ENCODE data around the gene CITED1. TPM values are rescaled to one million over a fixed set of nuclear protein-coding genes. Genes with fewer than 3 reads are reported as not detected.
A peak's percentile ranks its signal among the peaks of the same experiment; 100 is the strongest.

The CITED1 gene
- total RNA-seq, 1 experiment from 2014 or later: 1.3 TPM

DNA sequence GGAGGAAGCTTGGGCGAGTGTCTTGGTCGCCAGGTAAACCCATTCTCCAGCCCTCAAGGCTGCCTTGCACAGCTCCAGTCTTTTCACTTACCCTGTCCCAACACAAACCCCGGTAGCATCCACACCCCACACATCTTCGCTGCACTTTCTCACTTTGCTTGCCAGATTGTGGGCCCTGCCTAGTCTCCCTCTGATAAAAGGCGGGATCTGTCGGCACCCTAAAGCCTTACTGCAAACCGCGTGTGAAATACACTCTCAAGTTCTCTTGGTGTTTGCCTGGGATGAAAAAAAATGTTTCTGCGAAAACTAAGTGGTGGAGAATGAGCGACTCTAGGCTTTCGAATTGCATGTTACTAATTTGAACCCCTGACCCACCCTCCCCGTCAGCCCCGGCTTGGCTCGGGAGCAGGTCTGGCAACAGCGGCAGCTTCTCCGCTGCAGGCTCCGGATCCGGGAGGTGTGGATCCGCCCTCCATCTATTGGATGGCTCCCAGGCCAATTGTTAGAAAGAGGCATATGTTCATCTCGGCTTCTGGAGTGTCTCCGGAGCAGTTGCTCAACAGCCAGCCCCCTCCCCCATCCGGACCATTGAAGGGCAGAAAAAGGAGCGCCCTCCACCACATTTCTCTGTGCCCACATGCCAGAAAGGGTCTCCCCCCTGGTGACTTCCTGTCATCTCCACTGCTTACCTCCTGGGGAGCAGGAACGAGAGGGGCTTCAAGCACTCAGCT lies 3.0 kb upstream of the CITED1 start:
- DNase-seq (ENCODE audit: low spot score): peak; percentile 61

DNA sequence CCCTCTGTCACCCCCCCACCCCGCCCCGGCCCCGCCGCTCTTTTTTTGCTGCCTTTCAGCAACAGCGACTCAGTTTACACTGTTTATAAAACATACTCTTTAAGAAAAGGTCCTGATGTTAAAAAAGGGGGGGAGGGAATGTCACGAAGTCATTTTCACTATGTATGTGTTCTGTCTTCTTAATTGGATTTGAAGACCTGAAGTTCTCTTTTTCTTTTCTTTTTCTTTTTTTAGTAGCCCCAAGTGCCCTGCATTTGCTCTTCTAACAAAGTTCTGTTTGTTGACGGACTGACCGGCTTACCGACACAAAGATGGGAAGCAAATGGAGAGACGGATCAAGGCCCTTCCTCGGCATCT lies 2.5 kb upstream of the CITED1 start:
- DNase-seq (ENCODE audit: low spot score): no peak

DNA sequence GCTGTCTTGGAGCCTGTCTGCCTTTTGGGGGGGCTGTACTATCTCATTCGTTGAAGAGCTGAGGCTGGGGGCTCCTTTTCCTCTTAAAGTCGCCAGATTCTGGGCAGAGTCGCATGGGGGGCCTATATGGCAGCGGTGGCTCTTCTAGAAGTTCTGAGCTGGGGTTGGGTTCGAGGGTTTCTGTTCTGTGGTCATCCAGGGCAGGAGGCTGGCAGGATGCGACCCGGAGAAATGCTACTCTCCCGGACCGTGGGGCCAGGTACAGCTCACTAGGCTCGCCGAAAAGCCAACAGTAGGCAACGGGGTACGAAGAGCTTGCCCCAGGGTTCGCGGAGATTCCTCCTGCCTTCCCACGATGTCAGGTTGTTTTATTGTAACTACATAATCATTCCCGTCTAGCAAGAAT lies 1.9 kb upstream of the CITED1 start:
- DNase-seq (ENCODE audit: low spot score): no peak

DNA sequence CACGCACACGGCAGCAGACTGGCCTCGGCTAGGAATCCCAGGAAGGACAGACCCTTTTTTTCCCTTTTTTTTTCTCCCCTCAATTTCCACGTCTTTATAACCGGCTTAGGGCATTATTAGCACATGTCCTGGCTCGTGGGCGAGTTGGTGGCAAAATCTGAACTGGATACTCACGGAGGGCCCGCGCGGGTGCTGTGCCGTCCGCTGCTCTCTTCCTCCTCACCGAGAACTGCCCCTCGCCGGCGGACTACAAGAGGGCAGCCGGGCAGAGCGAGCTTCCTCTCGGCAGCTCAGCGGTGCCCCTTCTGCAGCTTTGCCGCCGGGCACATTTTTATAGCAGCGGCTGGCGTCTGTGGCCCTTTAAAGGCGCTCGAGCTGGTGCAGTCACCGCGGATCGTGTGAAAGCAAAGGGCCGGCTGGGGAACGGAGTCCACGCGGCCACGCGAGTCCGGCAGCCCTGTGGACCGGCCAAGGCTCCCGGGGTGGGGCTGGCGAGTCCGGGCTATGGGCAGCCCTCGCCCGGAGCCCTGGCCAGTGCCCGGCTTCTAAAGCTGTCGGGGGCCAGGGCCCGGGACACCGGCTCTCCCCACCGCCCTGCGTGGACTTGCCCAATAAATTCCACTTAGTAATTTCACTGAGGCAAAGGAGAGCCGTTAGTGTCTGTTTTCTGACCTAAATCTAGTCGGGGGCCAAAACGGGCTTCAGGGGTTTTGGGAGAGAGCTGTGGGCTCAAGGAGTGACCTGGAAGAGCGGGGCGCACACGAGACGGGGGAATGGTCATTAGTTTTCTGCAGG lies 1.3 kb upstream of the CITED1 start:
- DNase-seq (ENCODE audit: low spot score): peak; percentile 62

DNA sequence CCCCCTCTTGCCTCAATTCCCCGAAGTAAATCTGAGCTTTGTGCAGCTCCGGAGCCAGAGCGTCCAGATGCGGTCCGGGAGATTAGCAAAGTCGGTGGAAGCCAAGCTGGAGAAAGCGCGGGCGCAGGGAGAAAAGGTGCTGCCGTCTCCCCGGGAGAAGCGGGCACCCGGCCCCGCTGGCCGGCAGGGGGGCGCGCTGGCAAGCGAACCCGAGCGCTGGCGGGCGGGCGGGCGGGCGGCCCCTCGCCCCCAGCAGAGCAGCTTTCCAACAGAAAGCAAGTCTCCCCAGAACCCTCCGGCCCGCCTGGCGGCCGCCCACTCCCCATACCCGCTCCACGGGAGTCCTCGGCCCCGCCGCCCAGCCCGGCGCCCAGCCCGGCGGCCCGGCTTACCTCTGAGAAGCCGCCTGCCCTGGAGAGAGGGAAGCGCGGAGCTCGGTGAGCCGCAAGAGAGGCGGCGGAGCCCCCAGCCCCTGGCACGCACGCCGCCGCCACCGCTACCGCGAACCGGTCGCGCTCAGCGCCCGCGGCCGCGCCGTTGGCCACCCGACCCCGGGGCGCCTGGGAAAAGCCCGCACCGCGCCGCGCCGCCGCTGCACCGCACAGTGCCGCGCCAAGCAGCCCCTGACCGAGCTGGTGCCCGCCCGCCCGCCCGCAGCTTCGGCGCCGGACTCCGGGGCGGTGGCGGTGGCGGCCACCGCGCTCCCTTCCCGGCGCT lies 529 bp upstream of the CITED1 start:
- peak; percentile 18 for DNase-seq (ENCODE audit: low spot score)

DNA sequence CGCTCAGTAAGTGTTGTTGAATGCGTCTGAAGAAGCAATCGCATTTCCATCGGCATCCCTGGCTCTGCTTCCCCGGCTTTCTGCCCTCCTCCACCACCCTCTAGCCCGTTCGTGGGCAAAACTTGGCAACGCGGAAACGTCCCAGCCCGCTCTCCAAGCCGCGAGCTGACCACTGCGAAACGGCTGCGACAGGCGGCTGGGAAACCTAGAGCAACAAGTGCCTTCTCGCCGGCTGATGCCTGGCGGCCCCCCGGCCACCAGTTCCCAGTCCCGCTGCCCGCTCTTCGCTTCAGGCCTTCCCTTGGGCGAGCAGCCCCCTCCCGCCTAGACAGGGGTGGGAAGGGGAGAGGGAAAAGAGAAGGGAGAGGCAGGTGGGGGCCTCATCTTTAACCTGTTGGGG lies 837 bp downstream of the CITED1 start:
- no peak for DNase-seq (ENCODE audit: low spot score)

DNA sequence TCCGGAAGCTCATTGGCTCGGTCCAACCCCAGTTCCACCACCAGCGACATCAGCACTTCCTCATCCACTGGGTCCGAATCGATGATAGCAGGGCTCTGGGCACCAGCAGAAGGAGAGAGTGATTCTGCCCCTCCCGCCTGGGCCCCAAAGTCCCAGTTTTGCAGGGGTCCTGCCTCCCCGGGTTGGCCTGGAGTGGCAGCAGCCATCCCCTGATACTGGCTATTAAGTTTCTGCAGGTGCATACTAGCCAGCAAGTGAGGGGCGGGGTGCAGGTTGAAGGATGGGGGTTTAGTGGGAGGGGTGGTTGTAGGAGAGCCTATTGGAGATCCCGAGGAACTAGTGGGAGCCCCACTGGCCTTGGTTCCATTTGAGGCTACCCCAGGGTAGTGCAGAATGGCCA lies 3.9 kb downstream of the CITED1 start:
- DNase-seq (ENCODE audit: low spot score): no peak

DNA sequence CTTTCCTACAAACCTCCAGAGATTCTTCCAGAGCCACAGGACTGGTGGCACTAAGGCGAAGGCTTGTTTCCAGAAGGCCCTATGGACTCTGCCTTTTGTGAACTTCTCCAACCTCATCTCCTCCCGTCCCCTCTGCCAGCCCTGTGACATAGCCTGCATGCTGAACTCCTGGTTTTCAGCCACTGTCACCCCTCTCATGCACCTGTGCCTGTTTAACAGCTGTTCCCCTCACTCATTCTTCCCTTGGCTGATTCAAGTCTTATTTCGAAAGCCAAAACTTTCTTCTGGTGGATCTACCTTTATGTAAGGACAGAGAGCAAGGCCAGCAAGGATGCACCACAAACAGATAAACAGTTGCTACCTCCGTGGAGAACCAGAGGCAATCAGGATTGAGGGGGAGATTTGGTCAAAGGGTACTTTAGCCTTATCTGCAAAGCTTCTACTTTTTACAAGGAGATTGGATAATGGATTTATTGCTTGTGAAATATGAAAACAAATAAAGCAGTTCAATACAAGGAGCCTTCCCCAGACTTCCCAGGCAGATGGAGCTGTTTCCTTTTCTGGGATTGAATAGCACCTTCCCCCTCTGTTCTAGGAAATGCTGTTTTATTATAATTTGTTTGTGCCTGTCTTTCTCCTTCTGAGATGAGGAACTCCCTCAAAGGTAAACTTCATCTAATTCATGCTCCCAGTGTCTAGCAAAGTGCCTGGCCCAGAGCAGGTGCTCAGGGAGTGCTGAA lies 5.7 kb downstream of the CITED1 start:
- DNase-seq (ENCODE audit: low spot score): no peak

DNA sequence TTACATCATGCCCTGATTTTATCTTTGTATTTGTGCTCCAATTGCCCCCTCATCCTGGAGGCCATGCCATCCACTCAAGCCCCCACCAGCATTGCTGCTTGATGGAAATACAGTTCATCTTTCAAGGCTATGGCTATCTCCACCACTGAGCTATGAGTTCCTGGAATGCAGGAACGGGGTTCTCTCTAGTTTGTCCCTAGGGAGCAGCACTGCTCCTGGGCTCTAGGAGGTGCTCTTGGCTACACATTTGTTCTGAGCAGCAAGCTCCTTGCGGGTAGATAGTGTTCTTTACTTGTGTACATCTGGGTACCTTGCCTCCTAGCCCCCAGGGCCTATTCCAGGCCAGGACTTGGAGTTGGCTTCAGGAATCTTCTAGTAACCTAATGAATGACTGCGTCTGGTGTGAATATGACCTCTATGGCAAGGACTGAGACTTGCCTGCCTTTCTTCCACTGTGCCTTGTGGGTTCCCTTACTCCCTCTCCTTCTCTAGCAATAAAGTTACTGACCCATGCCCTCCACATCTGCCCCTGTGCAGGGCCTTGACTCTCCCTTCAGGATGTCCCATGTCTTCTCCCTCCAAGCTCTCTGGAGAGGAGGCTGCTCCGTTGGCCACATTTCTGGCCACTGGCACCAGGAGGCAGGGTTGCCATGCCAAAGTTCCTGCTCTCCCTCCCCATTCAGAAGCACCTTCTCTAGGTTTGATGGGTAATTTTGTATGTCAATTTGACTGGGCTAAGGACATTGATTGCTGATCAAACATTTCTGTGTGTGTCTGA lies 7.6 kb downstream of the CITED1 start:
- DNase-seq (ENCODE audit: low spot score): peak; percentile 19

DNA sequence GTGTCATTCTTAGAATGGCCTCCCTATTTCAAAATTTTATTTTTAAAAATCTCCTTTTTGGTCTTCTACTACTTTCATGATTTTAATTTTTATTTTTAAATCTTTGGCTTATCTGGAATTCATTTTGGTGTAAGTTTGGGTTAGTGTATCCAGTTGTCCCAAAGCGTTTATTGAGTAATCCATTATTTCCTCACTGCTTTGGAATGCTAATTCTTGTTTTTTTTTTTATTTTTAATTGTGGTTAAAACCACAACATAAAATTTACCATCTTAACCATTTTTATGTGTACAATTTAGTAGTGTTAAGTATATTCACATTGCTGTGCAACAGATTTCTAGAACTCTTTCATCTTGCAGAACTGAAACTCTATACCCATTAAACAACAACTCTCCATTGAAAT lies 8.7 kb downstream of the CITED1 start:
- no peak for DNase-seq (ENCODE audit: low spot score)

DNA sequence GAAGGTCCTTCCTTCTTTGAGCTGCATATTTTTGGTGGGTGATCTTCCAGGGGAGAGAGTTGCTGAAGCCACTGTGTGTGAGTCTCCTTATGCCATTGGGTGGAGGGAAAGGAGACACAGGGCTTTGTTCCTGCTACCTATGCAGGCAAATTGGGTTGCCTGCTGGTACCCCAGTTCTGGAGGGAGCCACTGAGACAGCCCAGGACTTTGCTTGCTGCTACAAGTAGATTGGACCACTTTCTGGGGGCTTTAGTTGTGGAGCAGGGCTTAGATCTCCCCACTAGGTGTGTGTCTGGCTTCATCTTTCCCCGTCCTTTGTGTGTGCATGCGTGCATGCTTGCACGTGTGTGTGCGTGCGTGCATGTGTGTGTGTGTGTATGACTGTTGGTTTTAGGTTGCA lies 10.0 kb downstream of the CITED1 start:
- DNase-seq (ENCODE audit: low spot score): no peak

DNA sequence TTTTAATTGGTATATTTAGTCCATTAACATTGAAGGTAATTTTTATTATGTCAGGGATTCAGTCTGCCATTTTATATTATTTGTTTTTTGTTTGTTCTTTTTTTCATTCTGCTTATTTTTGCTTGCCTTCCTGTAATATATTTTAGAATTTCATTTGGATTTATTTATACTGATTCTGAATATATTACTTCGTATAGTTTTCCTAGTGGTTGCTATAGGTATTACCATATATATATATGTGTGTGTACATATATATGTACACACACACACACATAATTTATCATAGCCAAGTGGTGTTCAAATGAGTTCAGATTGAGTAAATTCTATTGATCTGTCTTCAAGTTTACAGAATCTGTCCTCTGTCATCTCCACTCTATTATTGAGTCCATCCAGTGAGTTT lies 11.2 kb downstream of the CITED1 start:
- DNase-seq (ENCODE audit: low spot score): no peak

DNA sequence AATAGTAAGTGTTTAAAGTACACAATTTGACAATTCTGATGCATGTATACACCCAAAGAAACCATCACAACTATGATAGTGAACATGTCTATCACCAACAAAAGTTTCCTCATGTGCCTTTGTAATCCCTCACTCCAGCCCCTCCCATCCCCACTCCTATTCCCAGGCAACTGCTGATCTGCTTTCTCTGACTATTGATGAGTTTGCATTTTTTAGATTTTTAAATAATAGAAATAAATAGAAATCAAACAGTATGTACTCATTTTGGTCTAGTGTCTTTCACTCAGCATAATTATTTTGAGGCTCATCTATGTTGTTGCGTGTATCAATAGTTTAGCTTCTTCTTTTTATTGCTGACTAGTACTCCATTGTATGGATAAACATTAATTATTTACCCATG lies 23.4 kb downstream of the CITED1 start:
- no peak for DNase-seq (ENCODE audit: low spot score)

DNA sequence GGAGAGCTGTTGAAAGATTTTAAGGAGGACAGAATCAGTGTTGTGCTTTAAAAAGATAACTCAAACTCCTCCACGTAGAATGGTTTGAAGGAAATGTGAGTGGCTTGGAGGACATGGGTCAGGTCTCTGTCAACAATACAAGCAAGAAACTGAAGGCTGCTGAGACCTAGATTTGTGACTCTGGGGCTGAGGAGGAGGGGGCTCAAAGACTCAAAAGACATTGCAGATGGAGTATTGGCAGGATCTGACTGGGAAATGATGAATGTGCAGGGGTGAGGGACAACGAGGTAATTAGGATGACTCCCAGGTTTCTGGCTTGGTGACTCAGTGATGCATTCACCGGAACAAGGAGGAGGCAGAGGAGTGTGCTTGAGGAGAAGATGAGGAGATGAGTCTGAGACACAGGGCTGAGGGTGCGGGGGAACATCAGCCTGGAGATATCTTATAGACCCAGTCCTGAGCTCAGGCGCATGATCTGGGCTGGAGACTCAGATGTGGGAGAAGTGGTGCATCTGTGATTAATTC lies 25.3 kb downstream of the CITED1 start:
- no peak for DNase-seq (ENCODE audit: low spot score)

DNA sequence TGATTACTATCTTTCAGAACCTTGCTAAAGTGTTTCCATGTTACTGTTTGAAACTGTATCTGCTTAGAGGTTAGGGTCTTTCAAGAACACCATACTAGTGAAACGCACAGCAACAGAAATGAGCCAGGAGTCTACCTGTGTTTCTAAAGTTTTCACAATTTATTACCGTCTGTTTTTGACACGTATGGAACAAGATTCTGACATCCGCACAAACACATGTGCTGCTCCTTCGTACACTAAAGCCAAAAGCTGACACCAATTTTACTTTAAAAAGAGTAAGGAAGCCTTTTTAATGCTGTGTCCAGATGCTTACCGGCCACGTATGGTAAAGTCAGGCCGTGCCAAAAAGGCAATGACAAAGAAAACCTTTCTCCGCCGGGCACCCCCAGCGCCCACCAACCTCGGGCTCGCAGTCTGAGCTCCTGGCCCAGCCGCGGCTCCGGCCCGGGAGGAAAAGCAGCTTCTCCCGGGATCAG lies 29.2 kb downstream of the CITED1 start:
- DNase-seq (ENCODE audit: low spot score): peak; percentile 40

DNA sequence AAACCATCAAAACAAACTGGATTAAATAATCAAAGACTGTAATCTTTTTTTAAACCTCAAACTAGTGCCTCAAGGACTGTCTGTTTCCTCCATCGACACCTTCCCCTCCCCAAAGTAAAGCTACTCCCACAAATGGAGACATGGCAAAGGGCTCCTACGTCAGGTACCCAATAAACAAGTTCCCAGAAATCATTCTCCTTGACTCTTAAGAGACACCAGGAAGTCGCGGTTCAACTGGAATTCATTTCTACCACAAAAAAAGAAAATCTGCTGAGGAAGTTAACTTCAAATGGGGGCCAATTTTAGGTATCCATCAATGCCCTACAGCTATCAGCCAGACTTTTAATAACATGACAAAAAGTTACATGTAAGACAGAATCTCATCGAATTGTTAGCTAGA lies 31.2 kb downstream of the CITED1 start:
- DNase-seq (ENCODE audit: low spot score): no peak

DNA sequence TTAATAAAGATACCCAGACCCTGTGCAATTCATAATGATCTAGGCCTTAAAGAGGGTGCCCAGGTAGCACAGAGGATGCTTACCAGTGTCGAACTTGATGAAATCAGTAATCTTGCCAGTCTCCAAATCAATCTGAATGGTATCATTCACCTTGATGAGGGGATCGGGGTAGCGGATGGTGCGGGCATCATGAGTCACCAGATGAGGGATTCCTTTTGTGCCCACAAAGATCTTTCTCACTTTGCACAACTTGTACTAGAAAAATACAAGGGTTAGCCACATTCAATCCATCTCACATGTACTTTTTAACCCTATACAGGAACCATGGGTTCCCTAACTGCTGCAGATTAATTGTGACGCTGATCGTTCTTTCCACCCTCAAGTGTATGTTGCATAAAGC lies 32.0 kb downstream of the CITED1 start:
- no peak for DNase-seq (ENCODE audit: low spot score)

DNA sequence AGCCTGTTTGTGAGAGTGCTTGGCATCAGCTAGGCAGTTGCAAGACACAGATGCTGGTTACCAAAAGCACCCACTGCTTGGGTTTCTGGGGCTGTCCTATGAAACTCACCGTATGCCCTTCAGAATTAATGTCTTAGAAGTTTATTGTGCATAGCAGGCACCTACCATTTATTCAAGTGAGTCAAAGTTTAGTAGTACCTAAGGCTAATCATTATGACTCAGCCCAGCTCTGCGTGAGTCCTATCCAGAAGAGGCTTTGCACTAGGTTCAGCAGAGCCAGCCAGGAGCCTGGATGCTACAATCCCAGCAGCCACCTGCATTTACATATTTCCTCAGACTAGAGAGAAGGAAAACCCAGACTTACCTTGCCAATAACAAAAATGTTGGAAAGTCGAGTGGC lies 32.8 kb downstream of the CITED1 start:
- no peak for DNase-seq (ENCODE audit: low spot score)

DNA sequence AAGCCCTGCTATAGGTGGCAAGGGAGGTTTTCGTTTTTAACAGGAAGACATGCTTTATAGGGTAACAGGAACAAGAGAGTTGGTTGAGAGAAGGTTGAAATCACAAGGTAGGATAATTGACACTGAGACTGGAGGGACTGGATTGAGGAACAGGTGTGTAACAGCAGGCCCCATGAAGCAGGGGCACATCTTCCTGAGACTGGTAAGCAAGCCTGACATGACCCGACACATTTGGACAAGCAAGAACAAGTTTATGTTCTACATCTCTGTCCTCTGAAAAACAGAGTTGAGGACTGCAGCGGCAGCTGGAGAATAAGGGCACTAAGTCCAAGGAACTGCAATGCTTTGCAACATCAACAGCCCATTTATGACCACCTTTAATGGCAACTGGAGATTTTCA lies 33.9 kb downstream of the CITED1 start:
- DNase-seq (ENCODE audit: low spot score): no peak

DNA sequence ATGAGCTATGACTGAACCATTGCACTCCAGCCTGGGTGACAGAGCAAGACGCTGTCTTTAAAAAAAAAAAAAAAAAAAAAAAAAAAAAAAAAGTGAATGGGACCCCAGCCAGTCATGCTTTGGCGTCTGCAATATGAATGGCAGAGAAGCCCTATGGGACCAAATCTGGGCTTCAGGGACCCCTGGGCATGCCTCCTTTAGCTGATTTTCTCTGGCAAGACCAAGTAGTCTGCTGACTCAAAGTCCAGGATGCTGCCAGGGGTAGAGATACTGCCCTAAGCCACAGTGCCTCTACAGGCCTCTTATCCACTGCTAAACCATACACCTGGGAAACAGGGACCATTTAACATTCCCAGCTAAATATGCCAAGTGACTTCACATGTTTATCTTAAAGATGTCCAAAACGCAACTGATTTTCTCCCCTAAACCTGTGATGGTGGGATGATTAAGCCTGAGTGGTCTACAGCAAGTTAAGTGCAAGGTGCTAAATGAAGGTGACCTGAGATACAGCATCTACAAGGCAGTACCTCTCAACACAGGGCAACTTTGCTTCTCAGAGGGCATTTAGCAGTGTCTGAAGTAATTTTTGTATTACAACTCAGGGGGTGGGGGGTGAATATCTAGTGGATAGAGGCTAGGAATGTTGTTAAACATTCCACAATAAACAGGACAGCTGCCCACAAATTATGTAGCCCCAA lies 34.5 kb downstream of the CITED1 start:
- no peak for DNase-seq (ENCODE audit: low spot score)
